IMR-90 (cell line): ENCODE data around the gene PHAX.

Experiments used
- BHLHE40 ChIP-seq: fragments of 150-350 bp; IDR thresholded peaks from 2 replicates; pipeline ENCODE4 v1.6.1; 2016; ENCODE audit warnings: mild to moderate bottlenecking, low read depth, low read length
- CEBPB ChIP-seq: IDR thresholded peaks from 2 replicates; pipeline ENCODE4 v1.6.1; 2012; ENCODE audit warnings: low read depth, low read length, improper control_type of control experiment
- CHD1 ChIP-seq: IDR thresholded peaks from 2 replicates; pipeline ENCODE4 v1.6.1; 2012; ENCODE audit warnings: low read depth, low read length, improper control_type of control experiment
- CTCF ChIP-seq: conservative IDR thresholded peaks from 2 replicates; pipeline ENCODE4 v1.5.1; 2012; ENCODE audit warnings: mild to moderate bottlenecking, low read depth, low read length, improper control_type of control experiment
- ELK1 ChIP-seq: fragments of 150-350 bp; IDR thresholded peaks from 2 replicates; pipeline ENCODE4 v1.6.1; 2016; ENCODE audit warnings: low read depth, mild to moderate bottlenecking, low read length, moderate library complexity, borderline replicate concordance
- MAFK ChIP-seq: IDR thresholded peaks from 2 replicates; pipeline ENCODE4 v1.6.1; 2012; ENCODE audit warnings: low read depth, low read length, improper control_type of control experiment
- MAZ ChIP-seq: IDR thresholded peaks from 2 replicates; pipeline ENCODE4 v1.6.1; 2012; ENCODE audit warnings: low read depth, mild to moderate bottlenecking, low read length, improper control_type of control experiment, moderate library complexity, borderline replicate concordance
- MXI1 ChIP-seq: IDR thresholded peaks from 2 replicates; pipeline ENCODE4 v1.6.1; 2012; ENCODE audit warnings: low read depth, mild to moderate bottlenecking, low read length, moderate library complexity, borderline replicate concordance
- POLR2A ChIP-seq: IDR thresholded peaks from 2 replicates; pipeline ENCODE4 v1.6.1; 2012; ENCODE audit warnings: mild to moderate bottlenecking, low read depth, low read length
- RAD21 ChIP-seq: IDR thresholded peaks from 2 replicates; pipeline ENCODE4 v1.6.1; 2012; ENCODE audit warnings: low read length, improper control_type of control experiment
- RCOR1 ChIP-seq: IDR thresholded peaks from 2 replicates; pipeline ENCODE4 v1.6.1; 2012; ENCODE audit warnings: mild to moderate bottlenecking, low read length, improper control_type of control experiment; ENCODE audit not compliant: insufficient replicate concordance
- RFX5 ChIP-seq: IDR thresholded peaks from 2 replicates; pipeline ENCODE4 v1.8.0; 2012; ENCODE audit warnings: low read depth, mild to moderate bottlenecking, low read length, moderate library complexity
- SMC3 ChIP-seq: fragments of 150-350 bp; IDR thresholded peaks from 2 replicates; pipeline ENCODE4 v1.6.1; 2016; ENCODE audit warnings: low read depth, mild to moderate bottlenecking, antibody characterized with exemption, low read length, moderate library complexity
- USF2 ChIP-seq: fragments of 150-350 bp; IDR thresholded peaks from 2 replicates; pipeline ENCODE4 v1.6.1; 2017; ENCODE audit warnings: mild to moderate bottlenecking, antibody characterized with exemption, low read length, low read depth

GRCh38 chr5:126640866-126641265, 40.1 kb downstream of the PHAX start:
- TF ChIP-seq CTCF (no peak), POLR2A (no peak), USF2 (no peak), MAZ (no peak), RAD21 (no peak), BHLHE40 (no peak), SMC3 (no peak), CHD1 (no peak), MAFK (no peak), ELK1 (no peak), MXI1 (no peak), CEBPB (no peak), RFX5 (no peak), RCOR1 (no peak)
